NCI-H1436 (cell line): ENCODE measurements around the gene C2CD4D.

Experiments used
- DNase-seq: peaks from one replicate; lab custom pipeline; 2025; lab: John Stamatoyannopoulos, UW

Gene C2CD4D

GRCh38 chr1:151814426-151814825, 25.2 kb downstream of the C2CD4D start:
- DNase-seq, result no peak

- no peak for DNase-seq
Observed at GRCh38 chr1:151813271-151813977, 26.2 kb downstream of the C2CD4D start.

GRCh38 chr1:151811181-151811580, 28.4 kb downstream of the C2CD4D start:
- no peak for DNase-seq

GRCh38 chr1:151809985-151810556, 29.5 kb downstream of the C2CD4D start:
- DNase-seq, result no peak

- no peak for DNase-seq
Observed at GRCh38 chr1:151809290-151809984, 30.2 kb downstream of the C2CD4D start.

DNA sequence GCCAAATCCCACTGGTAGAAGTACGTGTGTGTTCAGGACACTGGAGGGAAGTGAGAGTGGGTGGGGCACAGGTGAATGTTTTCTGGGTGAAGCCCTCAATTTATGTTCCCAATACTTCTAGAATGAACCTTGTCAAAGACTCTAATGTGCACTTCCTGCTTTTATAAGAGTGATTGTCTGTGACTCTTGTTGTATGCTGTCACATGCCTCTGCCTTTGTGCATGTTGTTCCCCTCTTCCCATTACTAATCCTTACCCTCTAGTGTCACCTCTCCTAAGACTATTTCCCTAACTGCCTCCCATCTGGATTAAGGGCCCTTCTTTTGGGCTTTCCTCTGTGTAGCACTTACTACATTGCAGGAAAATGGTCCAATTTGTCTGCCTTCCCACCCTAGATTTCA, 31.9 kb downstream of the C2CD4D start:
- no peak for DNase-seq

DNA sequence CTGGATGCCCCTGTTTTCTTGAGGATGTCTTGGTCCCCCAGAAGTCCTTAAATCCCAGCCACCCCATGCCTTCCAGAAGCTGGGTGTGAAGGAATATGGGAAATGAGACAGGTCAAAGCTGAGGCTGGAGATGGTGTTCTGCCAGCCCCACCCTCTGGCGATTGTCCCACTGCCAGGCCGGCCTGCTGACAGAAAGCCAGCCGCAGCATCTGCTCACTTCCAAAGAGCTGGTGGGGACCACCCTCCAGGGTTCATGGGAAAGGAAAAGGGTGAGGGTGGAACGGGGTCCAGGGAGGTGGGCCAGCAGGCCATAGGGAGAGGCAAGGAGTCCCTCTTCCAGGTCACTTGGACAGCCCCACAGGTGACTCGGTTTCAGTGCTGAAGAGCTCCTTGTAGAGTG, 32.5 kb downstream of the C2CD4D start:
- DNase-seq, result no peak

GRCh38 chr1:151806170-151806569, 33.5 kb downstream of the C2CD4D start:
- no peak for DNase-seq

GRCh38 chr1:151805066-151805820, 34.4 kb downstream of the C2CD4D start, which contains the start of gene LINGO4:
Gene LINGO4 (minus strand): TSS chr1:151805419. CDS start chr1:151802704, 2,715 bp downstream.
- no peak for DNase-seq

DNA sequence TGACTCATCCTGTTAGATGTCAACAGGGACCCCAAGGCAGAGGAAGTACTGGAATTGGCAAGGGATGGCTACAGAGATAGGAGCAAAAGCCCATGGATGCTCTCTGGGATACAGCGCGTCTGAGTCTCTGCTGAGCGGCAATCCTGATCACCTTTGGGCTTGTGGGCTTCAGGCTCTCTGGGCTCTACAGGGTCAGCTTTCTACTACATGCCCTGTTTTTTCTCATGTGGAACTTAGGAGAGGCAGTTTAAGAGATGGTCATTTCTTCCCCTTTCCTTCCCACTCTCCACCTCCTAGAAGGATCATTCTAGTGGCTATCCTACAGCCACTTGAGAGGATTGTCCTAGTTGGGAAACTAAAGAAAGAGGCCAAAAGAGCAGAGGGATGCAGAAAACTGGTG, 35.7 kb downstream of the C2CD4D start:
- DNase-seq, result no peak

- DNase-seq, result no peak
Observed at GRCh38 chr1:151803164-151803563, 36.5 kb downstream of the C2CD4D start.

- DNase-seq, result no peak
Observed at GRCh38 chr1:151802372-151802771, 37.2 kb downstream of the C2CD4D start.

DNA sequence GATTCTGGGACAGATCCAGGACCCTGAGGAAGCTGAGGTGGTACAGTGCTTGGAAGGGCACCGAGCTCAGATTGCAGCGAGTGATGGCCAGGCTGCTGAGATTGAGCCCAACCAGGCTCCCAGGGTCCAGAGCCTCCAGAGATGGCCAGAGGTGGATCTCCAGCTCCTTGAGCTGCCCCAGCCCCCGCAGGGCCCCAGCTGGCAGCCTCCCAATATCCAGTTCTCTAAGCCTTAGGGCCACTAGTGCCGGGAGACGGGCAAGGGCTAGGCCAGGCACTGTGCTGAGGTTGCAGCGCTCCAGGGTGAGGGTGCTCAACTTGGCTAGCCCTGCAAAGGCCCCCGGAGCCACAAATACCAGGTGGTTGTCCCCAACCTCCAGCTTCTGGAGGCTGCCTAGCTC, 37.8 kb downstream of the C2CD4D start:
- DNase-seq, result no peak

DNA sequence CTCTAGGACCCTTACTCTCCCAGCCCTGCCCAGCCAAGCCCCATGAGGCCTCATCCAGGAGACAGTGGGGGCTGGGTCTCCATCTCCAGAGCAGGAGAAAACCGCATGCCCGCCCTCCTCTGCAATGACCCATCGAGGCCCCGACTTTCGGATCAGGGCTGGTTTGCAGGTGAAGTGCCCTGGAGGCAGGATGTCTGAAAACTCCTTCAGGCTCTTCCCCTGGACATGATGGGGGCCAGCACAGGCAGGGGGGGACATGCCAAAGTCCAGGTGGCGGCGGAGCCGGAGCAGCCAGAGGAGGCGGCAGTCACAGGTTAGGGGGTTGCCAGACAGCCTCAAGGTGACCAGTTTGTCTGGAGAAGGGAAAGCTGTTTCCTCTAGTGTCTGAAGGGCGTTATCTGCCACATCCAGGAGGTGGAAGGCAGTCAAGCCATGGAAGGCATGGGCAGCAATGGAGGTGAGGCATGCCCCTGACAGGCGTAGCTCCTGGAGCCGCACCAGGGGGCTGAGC, 38.3 kb downstream of the C2CD4D start:
- DNase-seq, result no peak

- no peak for DNase-seq
Observed at GRCh38 chr1:151800830-151801229, 38.8 kb downstream of the C2CD4D start.

DNA sequence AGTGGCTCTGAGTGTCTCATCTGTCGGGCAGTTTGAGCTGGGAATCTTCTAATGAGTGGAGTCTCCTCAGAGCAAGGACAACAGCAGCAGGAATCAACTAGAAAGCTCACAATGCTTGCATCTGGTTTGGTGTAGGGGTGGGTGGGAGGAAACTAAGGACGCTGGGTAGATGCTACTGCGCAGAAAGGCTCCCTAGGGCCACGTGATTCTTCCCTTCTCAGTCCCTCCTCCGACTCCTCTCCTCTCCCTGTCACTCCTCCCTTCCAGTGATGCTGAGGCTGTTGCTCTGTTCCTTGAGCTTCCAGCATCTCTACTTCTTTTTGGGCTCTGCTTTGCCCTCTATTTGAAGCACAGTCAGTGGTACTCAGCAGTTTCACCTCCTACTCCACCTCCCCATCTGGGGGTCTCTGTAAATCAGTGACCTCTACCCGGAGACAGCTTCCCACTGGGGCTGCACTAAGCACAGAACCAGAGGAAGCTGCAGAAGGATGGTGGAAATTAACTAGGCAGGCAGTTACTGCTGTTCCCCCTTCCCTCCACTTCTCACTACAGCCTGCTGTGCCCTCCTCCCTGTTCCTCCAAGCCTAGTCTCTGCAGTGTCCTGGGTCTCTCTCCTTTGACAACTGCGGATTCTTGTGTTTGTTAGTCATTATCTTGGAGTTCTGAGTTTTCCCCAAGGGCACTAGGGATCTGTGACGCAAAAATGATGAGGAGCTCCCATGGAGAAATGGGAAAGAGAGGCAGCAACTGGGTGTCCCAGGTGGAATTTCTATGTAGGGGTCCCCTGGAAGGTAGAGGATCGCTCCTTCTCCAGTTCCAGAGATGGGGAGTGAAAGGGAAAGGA, 40.2 kb downstream of the C2CD4D start:
- DNase-seq, result no peak

- DNase-seq, result no peak
Observed at GRCh38 chr1:151798571-151798970, 41.0 kb downstream of the C2CD4D start.

DNA sequence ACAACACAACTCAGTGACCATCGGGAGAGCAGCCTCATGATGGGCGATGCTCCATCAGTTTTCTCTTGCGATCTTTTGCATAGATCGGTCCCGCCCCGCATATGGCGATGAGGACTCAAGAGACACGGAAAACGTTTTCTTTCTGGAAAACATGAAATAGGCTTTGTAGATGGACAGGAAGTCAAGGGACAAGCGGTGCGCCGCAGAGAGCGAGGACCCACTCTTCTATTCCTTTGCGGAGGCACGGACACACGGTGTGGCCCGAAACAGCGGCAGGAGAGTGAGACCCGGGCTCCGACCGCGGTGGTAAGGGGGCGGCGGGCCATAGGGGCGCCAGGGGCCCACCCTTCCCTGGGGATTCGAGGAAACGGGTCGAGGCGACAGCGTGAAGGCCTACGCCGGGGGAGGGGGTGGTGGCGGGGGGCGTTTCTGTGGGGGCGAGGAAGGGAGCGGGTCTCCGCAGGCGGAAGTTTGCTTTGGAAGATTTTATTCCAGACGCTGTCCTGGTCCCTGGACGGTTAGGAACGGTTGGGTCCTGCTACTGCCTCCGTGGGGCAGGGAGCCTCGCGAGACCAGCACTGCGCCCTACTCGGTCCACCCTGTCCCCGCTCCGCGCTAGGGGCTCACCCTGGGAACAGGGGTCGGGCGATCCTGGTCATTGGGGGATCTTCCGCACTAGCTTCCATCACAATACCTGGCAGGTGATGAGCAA, 48.5 kb downstream of the C2CD4D start:
- no peak for DNase-seq

GRCh38 chr1:151790071-151790939, 49.3 kb downstream of the C2CD4D start, which contains the start of gene TDRKH:
Gene TDRKH (minus strand): TSS chr1:151790500. CDS start chr1:151783022, 7,478 bp downstream.
- peak; percentile 98 for DNase-seq
